Activated CD4-positive, CD25-positive, alpha-beta regulatory T cell (primary cell): ENCODE measurements around the gene TYW5.
"Not testable (repeated sequence)": the region's sequence is repeated elsewhere in the genome, so short reads cannot be mapped to it uniquely, and the experiment has no call there.

Source experiments
- DNase-seq, 4 experiments: peaks; one replicate each; lab custom pipeline; 2025; lab: John Stamatoyannopoulos, UW

Gene TYW5

DNA sequence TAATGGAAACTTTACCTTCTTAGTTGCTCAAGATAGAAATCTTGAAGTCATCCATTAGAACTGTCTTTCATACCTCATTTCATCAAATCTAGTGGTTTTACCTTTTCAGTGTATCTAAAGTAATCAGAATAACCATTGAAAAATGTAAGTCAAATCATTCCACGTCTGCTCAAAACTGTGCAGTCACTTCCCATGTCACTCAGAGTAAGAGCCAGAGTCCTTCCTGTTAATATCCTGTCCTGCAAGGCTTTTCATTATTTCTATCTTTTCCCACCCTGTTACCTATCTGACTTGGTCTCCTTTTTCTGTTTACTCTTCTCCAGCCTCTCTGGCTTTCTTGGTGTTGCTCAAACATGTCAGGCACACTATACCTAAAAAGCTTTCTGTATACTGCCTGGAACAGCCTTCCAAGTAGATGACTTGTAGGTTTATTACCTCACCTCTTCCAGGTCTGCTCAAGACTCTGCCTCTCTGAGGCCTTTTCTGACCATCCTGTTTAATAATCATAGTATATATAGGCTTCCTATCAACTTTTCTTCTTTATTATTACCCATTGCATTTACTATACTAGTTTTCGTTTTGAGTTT is 40.8 kb downstream of the TYW5 start:
- no peak for DNase-seq

DNA sequence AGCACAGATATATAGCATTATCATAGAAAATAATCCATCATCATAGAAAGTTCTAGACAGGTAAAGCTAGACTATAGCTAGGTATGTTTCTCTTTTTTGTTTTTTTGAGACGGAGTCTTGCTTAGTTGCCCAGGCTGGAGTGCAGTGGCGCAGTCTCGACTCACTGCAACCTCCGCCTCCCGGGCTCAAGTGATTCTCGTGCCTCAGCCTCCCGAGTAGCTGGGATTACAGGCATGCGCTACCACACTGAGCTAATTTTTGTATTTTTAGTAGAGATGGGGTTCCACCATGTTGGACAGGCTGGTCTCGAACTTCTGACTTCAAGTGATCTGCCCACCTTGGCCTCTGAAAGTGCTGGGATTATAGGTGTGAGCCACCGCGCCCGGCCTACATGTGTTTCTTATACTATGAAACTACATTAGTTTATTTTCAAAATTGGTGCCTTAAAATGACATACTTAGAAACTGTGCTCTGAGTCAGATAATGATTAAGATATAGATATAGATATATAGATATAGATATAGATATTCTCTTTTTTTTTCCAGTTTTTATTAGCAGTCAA is 42.7 kb downstream of the TYW5 start:
- DNase-seq, result not testable (repeated sequence)

DNA sequence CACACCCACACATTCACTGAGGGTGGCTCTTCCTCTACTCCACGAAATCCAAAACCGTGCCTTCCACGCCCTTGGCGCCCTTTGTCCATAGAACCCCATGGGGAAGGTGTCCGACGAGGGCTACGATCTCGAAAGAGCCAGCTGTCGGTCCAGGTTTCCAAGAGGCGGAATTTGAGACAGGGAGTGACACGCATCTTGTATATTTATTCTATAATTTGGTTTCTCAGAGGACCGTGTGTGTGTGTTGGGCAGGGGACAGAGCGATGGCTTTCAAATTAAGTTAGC is 43.5 kb downstream of the TYW5 start:
- no peak for DNase-seq

DNA sequence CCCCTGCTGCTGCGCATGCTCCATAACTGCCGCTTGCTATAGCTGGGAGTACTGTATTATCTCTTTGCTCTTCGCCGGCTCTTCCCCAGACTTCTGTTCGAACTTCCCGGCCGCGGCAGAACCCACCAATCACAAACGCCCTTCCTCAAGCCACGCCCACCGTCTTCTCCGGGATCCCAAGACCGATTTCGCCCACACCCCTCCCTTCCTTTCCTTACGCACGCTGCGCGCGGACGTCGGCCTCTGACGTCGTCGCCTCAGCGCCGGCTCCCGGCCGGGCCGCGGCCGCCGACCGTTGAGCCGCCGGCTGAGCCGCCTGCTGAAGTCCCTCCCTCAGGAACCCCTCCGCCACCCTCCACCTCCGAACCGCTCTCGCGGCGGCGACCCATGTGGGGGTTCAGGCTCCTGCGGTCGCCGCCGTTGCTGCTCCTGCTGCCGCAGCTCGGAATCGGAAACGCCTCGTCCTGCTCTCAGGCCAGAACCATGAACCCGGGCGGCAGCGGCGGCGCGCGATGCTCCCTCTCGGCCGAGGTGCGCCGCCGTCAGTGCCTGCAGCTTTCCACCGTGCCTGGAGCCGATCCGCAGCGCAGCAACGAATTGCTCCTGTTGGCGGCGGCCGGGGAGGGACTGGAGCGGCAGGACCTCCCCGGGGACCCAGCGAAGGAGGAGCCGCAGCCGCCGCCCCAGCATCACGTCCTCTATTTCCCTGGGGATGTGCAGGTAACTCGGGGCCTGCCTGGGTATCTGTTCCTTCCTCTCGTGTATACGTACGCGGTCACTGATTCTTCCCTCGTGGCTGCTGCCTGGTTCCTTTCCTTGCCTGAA is 44.0 kb downstream of the TYW5 start, which contains the start of gene C2orf69:
Gene C2orf69 (plus strand): TSS at position 242 of the 825 bp plus-strand sequence. CDS start 146 bp downstream, at position 388.
- peak; percentile 60 to 74 (median 72) for DNase-seq

DNA sequence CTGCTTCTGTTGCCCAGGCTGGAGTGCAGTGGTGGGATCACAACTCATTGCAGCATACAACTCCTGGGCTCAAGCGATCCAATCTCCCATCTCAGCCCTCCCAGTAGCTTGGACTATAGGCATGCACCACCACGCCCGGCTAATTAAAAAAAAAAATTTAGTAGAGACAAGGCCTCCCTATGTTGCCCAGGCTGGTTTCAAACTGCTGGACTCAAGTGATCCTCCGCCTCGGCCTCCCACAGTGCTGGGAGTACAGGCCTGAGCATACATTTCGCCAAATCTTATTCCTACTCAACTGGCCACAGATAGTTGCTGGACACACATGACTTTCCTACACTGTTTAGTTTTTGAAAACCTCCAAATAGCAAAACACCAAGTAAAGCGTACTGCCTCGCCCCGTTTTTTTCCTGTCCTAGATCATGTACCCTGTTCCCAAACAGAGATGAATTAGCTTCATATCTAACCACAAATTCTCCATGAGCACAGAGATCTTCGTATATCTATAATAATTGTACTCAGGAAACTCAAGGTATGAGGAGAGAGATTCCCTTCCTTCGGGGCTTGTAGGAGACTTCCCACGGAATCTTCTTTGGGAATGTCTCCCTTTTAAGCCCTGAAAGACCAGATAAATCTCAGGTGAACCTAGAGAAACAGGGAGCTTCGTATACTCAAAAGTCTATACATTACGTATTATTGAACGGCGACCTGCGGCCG is 44.8 kb downstream of the TYW5 start:
- no peak for DNase-seq

DNA sequence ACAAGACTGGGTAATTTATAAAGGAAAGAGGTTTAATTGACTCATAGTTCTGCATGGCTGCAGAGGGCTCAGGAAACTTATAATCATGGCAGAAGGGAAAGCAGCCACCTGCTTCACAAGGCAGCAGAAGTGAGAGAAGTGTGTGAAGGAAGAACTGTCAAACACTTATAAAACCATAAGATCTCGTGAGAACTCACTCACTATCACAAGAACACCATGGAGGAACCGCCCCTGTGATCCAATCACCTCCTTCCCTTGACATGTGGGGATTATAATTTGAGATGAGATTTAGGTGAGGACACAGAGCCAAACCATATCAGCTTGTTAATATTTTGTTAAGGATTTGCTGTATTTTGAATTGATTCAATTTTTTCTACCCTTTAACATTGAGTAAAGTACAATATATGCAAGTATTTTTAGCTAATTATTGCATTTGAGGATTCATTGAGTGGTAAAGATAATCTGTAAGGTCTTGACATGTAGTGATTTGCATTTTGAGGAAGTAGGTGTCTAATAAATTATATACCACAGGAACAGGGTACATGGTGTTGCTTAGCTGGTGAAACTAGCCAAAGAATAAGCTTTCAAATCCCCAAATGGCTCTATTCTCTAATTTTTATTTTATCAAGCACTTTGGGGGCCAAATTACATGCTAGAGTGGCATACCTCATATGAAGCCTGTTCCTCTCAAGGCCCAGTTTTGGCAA is 48.1 kb downstream of the TYW5 start:
- no peak for DNase-seq

DNA sequence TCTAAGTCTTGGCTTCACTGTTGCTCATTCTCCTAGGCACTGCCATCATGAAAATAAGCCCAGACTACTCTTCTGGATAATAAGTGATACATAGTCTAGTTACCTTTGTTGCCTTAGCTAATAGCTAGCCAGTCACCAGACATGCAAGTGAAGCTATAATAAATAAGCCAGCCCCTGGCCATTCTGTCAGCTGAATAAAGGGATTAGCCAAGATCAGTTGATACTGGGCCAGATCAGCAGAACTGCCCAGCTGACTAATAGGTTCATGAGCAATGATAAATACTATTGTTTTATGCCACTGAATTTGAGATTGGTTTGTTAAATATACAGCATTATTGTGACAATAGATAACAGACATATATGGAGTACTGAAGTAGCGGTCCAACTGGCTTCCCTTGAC is 52.2 kb downstream of the TYW5 start:
- no peak for DNase-seq

DNA sequence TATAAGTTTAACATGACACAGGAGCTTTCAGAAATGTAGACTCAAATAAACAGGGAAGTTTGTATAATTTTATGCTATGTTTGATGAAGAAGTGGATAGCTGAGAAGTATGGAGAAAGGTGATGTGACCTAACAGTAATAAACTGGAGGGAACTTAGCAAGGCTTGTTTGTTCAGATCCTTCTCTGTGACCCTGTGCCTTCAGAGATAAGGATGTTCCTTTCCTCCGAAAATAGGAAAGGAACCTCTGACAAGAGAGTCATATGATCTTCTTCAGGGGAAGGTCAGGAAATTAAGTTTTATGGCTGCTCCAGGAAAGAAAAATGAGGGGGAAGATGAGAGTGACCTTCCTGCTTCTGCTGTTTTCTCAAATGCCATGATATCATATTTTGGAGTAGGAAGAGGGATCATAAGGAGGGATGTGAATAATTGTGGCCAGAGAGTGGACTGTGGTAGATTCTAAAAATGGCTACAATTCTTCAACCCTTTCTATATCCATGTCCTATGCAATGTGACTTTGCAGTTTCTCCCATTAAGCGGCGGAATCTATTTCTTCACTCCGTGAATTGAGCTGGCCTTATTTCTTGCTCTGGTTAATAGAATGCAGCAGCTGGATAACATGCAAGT is 52.7 kb downstream of the TYW5 start:
- no peak for DNase-seq

DNA sequence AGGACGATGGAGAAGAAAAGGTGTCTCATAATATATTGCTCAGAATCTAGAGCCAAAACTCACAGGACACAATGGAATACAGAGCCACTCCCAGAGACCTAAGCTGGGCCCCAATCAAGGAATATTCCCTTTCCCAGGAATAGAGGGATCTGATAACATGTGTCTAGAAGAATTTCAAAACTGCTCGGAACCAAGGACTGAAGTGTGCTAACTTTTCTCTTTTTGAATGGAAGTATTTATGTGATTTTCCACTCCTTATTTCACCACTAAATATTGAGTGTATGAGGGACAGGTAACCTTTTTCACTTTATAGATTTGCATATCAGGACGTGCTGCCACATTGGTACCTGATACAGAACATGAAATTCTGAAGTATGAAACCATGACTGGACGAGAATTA is 53.3 kb downstream of the TYW5 start:
- DNase-seq, result no peak

DNA sequence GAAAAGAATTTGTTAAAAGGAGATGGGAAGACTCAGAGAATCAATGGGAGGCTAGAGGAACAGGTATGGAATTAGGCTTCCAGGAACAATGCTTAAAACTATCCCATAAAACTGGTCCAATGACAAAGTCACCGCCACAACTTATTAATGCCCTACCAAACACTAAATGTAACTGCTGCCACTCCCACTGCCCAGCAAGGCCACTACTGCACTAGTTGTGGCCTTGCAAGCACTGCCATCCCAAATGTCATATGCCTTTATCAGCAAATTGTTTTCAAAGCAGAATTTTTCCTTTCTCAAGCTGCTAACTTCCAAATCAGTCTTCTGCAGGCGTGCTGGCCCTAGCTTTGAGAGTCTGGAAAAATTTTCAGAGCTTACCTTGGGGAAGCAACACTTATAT is 58.7 kb downstream of the TYW5 start:
- no peak for DNase-seq

DNA sequence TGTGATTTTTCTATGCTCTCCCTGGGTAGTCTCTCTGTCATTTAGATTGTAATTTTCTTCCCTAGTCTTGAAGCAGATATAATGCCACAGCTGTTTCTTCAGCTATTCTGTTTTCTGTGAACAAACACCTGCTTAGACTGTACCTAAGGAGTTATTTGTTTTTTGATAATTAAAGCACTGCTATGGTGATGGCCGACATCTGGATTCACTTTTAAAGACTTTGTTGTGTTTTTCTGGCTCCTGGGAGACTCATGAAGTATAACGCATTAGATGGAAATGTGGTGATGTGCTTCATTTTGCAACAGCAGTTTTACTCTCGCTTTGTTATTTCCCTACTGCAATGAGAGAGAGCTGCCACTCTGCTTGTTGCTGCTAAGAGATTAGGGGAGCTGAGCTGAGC is 59.9 kb downstream of the TYW5 start:
- no peak for DNase-seq

DNA sequence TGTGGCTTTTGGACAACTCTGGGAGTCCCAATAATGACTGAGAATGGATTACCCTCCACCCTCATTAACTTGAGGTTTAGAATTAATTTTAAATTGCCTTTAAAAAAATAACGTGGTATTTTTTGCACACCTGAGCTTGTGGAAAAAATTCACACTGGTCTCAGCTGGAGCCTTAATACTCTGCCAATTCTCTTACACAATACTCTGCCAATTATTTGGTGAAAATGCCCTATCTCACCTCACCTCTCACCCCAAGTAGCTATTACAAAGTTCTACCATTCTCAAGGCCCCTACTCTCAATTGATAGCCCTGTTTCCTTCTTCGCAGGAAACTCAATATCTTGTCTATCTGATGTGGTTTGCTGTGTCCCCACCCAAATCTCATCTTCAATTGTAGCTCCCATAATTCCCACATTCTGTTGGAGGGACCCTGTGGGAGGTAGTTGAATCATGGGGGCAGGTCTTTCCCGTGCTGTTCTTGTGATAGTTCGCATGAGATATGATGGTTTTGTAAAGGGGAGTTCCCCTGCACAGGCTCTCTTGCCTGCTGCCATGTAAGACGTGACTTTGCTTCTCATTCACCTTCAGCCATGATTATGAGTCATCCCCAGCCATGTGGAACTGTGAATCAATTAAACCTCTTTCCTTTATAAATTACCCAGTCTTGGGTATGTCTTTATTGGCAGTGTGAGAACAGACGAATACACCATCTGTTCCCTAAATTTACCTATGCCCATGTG is 71.6 kb downstream of the TYW5 start:
- DNase-seq, result no peak

DNA sequence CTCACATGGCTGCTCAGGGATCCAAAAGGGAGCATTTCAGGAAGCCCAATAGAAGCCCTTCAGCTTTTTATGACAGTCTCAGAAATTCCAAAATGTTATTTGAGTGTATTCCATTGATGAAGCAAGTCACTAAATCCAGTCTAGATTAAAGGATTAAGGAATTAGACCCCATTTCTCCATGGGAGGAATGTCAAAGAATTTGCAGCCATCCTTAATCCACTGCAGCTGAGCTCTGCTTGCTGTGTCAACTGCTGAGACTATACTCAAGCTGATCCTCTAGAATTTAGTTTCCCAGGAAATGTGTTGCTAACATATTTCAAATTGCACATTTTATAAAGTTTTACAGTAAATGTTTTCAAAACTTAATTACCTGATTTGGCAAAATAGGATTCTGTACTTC is 72.6 kb downstream of the TYW5 start:
- DNase-seq, result no peak
